ENCODE measurements around the gene JARID2. TPM values are rescaled to one million over a fixed set of nuclear protein-coding genes. Genes with fewer than 3 reads are reported as not detected.

Gene JARID2
- total and polyA plus RNA-seq, 9 of the 15 experiments (the other 6 are each of a cell fraction or from before 2014, with no cell fraction given), result 5.0 to 29.0 (median 15.6) TPM

- H3K9ac ChIP-seq (ENCODE audit: insufficient read depth in 1 of 2, low read depth in 2 of 2, low read length in 2 of 2), result no peak overlapping the region
- ATAC-seq (no peak), FAIRE-seq (no peak), DNase-seq (ENCODE audit: extremely low read depth in 1 of 4, low spot score in 3 of 4) (no peak)
- H3K9me3 ChIP-seq (replicated peaks; ENCODE audit: control insufficient read depth, insufficient read depth, low read depth, low read length), result no peaks in the 10 kb centered on the region; the same call in 1 of the 2 replicates
- POLR2A ChIA-PET, result interaction anchor here (0.8 kb wide), 1 partner anchor 407 kb away, joined by 3 read pairs; no protein-coding TSS in a partner anchor
- no peak overlapping the region for H3K4me2 ChIP-seq (ENCODE audit: insufficient read depth, low read length)
- intact Hi-C loops (cut with micrococcal nuclease), result loop anchor here (10.0 kb wide), 2 partner anchors 527 to 587 kb away; no protein-coding TSS in a partner anchor
- CTCF ChIA-PET (ENCODE audit: low intra/inter-chr PET ratio), result interaction anchor here (0.6 kb wide), 1 partner anchor 1263 kb away, joined by 4 read pairs; no protein-coding TSS in a partner anchor
- H3K27me3 ChIP-seq (ENCODE audit: control insufficient read depth in 2 of 2, insufficient read depth in 2 of 2, low read length in 2 of 2), result no peaks in the 10 kb centered on the region
- BruUV-seq (replicated peaks), result no TSS peak
- no peak overlapping the region for H3K4me3 ChIP-seq
- peaks cover 94% of the 10 kb centered on the region for H3K79me2 ChIP-seq (ENCODE audit: control insufficient read depth, insufficient read depth, low read length)
- no peak overlapping the region for H2AFZ ChIP-seq (ENCODE audit: low read depth, low read length)
- no peaks in the 10 kb centered on the region for H3K9me1 ChIP-seq (ENCODE audit: control insufficient read depth, insufficient read depth, low read length)
- H3K36me3 ChIP-seq (ENCODE audit: control insufficient read depth, insufficient read depth, low read length), result no peaks in the 10 kb centered on the region; the same call in 2 of the 3 replicates
- 53% methylated on average over 6 of the region's 6 CpGs for WGBS (ENCODE audit: insufficient coverage, low coverage, missing lambda C conversion rate)
- in situ Hi-C loops (cut with MboI), result no loop called here
- H4K20me1 ChIP-seq (replicated peaks; ENCODE audit: control insufficient read depth, insufficient read depth, low read length), result peaks cover 32% of the 10 kb centered on the region; the same call in 1 of the 2 replicates
- peaks cover 10 to 27% of the 10 kb centered on the region in 2 experiments; a peak in 4 of 5 replicates for H3K4me1 ChIP-seq (replicated peaks in 1 of 2; ENCODE audit: control insufficient read depth in 2 of 2, insufficient read depth in 2 of 2, low read length in 2 of 2)
- no peak for TF ChIP-seq E2F4 (CRISPR knock-in tag; IDR thresholded peaks at IDR 0.05; ENCODE audit: low read depth)
- no peak overlapping the region for H3K27ac ChIP-seq (ENCODE audit: extremely low read depth, low read depth, low read length)
Measured at GRCh38 chr6:15392182-15392581, 146.3 kb downstream of the JARID2 start.

GRCh38 chr6:15393605-15394004, 147.7 kb downstream of the JARID2 start:
- Histone ChIP-seq H3K79me2 (ENCODE audit: control insufficient read depth, insufficient read depth, low read length) (peaks cover 96% of the 10 kb centered on the region), H3K4me3 (no peak overlapping the region), H3K9me3 (replicated peaks; ENCODE audit: control insufficient read depth, insufficient read depth, low read depth, low read length) (no peaks in the 10 kb centered on the region; the same call in 1 of the 2 replicates), H3K4me2 (ENCODE audit: insufficient read depth, low read length) (no peak overlapping the region), H3K9me1 (ENCODE audit: control insufficient read depth, insufficient read depth, low read length) (no peaks in the 10 kb centered on the region), H3K36me3 (ENCODE audit: control insufficient read depth, insufficient read depth, low read length) (no peaks in the 10 kb centered on the region; the same call in 2 of the 3 replicates), H2AFZ (ENCODE audit: low read depth, low read length) (no peak overlapping the region), H3K27me3 (ENCODE audit: control insufficient read depth in 2 of 2, insufficient read depth in 2 of 2, low read length in 2 of 2) (no peaks in the 10 kb centered on the region), H3K4me1 (replicated peaks in 1 of 2; ENCODE audit: control insufficient read depth in 2 of 2, insufficient read depth in 2 of 2, low read length in 2 of 2) (peaks cover 10 to 29% of the 10 kb centered on the region in 2 experiments; a peak in 4 of 5 replicates), H4K20me1 (replicated peaks; ENCODE audit: control insufficient read depth, insufficient read depth, low read length) (peaks cover 33% of the 10 kb centered on the region; the same call in 1 of the 2 replicates), H3K9ac (ENCODE audit: insufficient read depth in 1 of 2, low read depth in 2 of 2, low read length in 2 of 2) (no peak overlapping the region), H3K27ac (ENCODE audit: extremely low read depth, low read depth, low read length) (no peak overlapping the region)
- ATAC-seq (no peak), DNase-seq (ENCODE audit: extremely low read depth in 1 of 4, low spot score in 3 of 4) (no peak), FAIRE-seq (no peak)
- POLR2A ChIA-PET, result no interaction called here
- CTCF ChIA-PET (ENCODE audit: low intra/inter-chr PET ratio), result no interaction called here
- 93% methylated on average over 7 of the region's 7 CpGs for WGBS (ENCODE audit: insufficient coverage, low coverage, missing lambda C conversion rate)
- intact Hi-C loops (cut with micrococcal nuclease) (loop anchor here (10.0 kb wide), 2 partner anchors 529 to 589 kb away; no protein-coding TSS in a partner anchor), in situ Hi-C loops (cut with MboI) (no loop called here)
- BruUV-seq (replicated peaks), result no TSS peak
- TF ChIP-seq MTF1 (CRISPR knock-in tag; IDR thresholded peaks at IDR 0.05; ENCODE audit: borderline replicate concordance), result peak; percentile 73; the same call in 1 of the 2 replicates
- TF ChIP-seq POLR2H (tag; IDR thresholded peaks at IDR 0.05; ENCODE audit: low read depth), result 0 out of 2 replicates have a peak, but pooled peaks have one; percentile 25
- TF ChIP-seq ZNF277 (CRISPR knock-in tag; IDR thresholded peaks at IDR 0.05; ENCODE audit: borderline replicate concordance), result peak; percentile 98
- no peak for TF ChIP-seq E2F3 (CRISPR knock-in tag; IDR thresholded peaks at IDR 0.05)
- 0 out of 2 replicates have a peak, but pooled peaks have one; percentile 20 for TF ChIP-seq ZNF707 (CRISPR knock-in tag; conservative IDR thresholded peaks at IDR 0.05)
- peak; percentile 36; the same call in 1 of the 2 replicates for TF ChIP-seq NFIX (CRISPR knock-in tag; IDR thresholded peaks at IDR 0.05; ENCODE audit: low read depth)
- peak; percentile 85 for TF ChIP-seq GABPB2 (CRISPR knock-in tag; conservative IDR thresholded peaks at IDR 0.05)
- TF ChIP-seq ZNF140 (CRISPR knock-in tag; IDR thresholded peaks at IDR 0.05), result 0 out of 2 replicates have a peak, but pooled peaks have one; percentile 28

Measured in K562 (cell line).